ENCODE results near the gene STEEP1. TPM values are rescaled to one million over a fixed set of nuclear protein-coding genes. Genes with fewer than 3 reads are reported as not detected.

Gene STEEP1
- total RNA-seq, 1 experiment from 2014 or later = 28.2 TPM

DNA sequence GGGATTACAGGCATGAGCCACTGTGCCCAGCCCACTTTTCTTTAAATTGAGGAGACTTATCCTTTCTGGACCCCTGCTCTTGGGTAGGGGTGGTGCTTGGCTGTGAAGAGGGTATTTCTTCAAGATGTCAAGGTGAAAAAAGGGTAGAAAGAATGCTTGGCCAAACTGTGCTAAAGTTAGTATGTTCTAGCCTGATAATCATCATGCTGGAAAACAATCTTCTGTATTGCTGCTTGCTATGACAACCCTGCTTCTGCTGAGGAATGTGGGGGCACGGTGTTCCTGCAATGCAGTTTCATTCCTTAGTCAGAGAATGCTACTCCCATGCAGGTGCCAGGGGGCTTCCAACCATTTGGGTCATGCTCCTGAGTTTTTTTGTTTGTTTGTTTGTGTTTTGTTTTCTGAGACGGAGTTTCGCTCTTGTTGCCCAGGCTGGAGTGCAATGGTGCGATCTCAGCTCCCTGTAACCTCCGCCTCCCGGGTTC is 5.2 kb upstream of the STEEP1 start:
- ATAC-seq (no peak), DNase-seq (ENCODE audit: low read depth, low spot score) (no peak)
- Histone ChIP-seq H2AFZ (ENCODE audit: low read depth, low read length, poor library complexity, severe bottlenecking) (no peak overlapping the region), H3K27ac (ENCODE audit: low read depth, low read length) (no peak overlapping the region), H3K27me3 (ENCODE audit: insufficient read depth, low read length) (no peaks in the 10 kb centered on the region), H3K79me2 (ENCODE audit: insufficient read depth, low read length) (peaks cover 7% of the 10 kb centered on the region), H3K9ac (ENCODE audit: low read length) (no peak overlapping the region), H3K9me2 (ENCODE audit: insufficient read depth) (no peaks in the 10 kb centered on the region), H3K4me1 (ENCODE audit: control insufficient read depth in 1 of 2, insufficient read depth in 2 of 2, low read length in 2 of 2) (peaks cover 3 to 9% of the 10 kb centered on the region in 2 experiments; a peak in 3 of 4 replicates), H4K20me1 (ENCODE audit: insufficient read depth) (no peaks in the 10 kb centered on the region), H3K36me3 (ENCODE audit: control insufficient read depth in 1 of 2, insufficient read depth in 2 of 2, low read length in 2 of 2) (no peaks in the 10 kb centered on the region), H3K4me3 (replicated peaks in 1 of 2; ENCODE audit: low read depth in 1 of 2, low read length in 2 of 2) (no peak overlapping the region), H3K4me2 (ENCODE audit: low read length) (no peak overlapping the region), H3K9me3 (ENCODE audit: control insufficient read depth in 1 of 2, insufficient read depth in 1 of 2, low read depth in 1 of 2, low read length in 2 of 2) (no peaks in the 10 kb centered on the region)
- CTCF ChIA-PET = no interaction called here
- TF ChIP-seq ZBTB33 (IDR thresholded peaks at IDR 0.05; ENCODE audit: extremely low read depth, insufficient replicate concordance, low read length) = no peak
- TF ChIP-seq, protein P1, sequence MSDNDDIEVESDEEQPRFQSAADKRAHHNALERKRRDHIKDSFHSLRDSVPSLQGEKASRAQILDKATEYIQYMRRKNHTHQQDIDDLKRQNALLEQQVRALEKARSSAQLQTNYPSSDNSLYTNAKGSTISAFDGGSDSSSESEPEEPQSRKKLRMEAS (IDR thresholded peaks at IDR 0.05) = no peak
- no peak for TF ChIP-seq ZFX (IDR thresholded peaks at IDR 0.05)
- no peak for TF ChIP-seq EZH2 (IDR thresholded peaks at IDR 0.05)
- TF ChIP-seq ELF1 (IDR thresholded peaks at IDR 0.05; ENCODE audit: borderline replicate concordance, low read depth) = no peak
- no peak for TF ChIP-seq POLR2A (IDR thresholded peaks at IDR 0.05; ENCODE audit: borderline replicate concordance, extremely low read depth, insufficient read depth, insufficient read length)
- TF ChIP-seq SP1 (IDR thresholded peaks at IDR 0.05; ENCODE audit: low read depth) = no peak
- no peak for TF ChIP-seq YY1 (IDR thresholded peaks at IDR 0.05; ENCODE audit: extremely low read depth, insufficient replicate concordance, low read depth, low read length)
- TF ChIP-seq ZNF274 (IDR thresholded peaks at IDR 0.05; ENCODE audit: low read depth, low read length) = no peak
- TF ChIP-seq REST (IDR thresholded peaks at IDR 0.05; ENCODE audit: low read depth) = no peak
- TF ChIP-seq EZH2phosphoT487 (IDR thresholded peaks at IDR 0.05; ENCODE audit: borderline replicate concordance) = no peak
- TF ChIP-seq SIN3A (IDR thresholded peaks at IDR 0.05; ENCODE audit: low read depth) = no peak
- no peak for TF ChIP-seq POLR2AphosphoS5 (IDR thresholded peaks at IDR 0.05; ENCODE audit: low read depth, low read length)
- TF ChIP-seq EGR1 (IDR thresholded peaks at IDR 0.05; ENCODE audit: low read depth) = no peak
- TF ChIP-seq ATF3 (IDR thresholded peaks at IDR 0.05) = no peak
- TF ChIP-seq TCF7L2 (IDR thresholded peaks at IDR 0.05; ENCODE audit: borderline replicate concordance, extremely low read depth, insufficient read depth, insufficient read length) = no peak
- RAD21 ChIA-PET (ENCODE audit: low non-redundant PET in 1 of 2, low total read pairs in 2 of 2, uncharacterized antibody in 2 of 2, unreplicated experiment in 2 of 2) = no interaction called here
- intact Hi-C loops (cut with micrococcal nuclease) = no loop called here
- BruUV-seq (replicated peaks) = no TSS peak
- POLR2A ChIA-PET = no interaction called here
